IMR-90 (cell line): Measurements from ENCODE around the gene KATNA1. TPM values are rescaled to one million over a fixed set of nuclear protein-coding genes. Genes with fewer than 3 reads are reported as not detected.

Experiments used
- ATAC-seq: fragments of 200-7000 bp; cut with Tn5 transposase; 2 replicates; pipeline ENCODE4 v1.9.1; 2020; ENCODE audit warnings: low read depth, mild to moderate bottlenecking, moderate library complexity
- BruUV-seq: library from RNA; stranded (reverse); fragments of 400-500 nt; replicated peaks from 2 replicates; lab custom pipeline; 2021; lab: Mats Ljungman, UMichigan
- CTCF ChIA-PET: fragments of 300-600 bp; formaldehyde crosslinking; extraction: SDS; loops from one replicate; lab custom pipeline; 2021; ENCODE audit warnings: antibody characterized with exemption; lab: Yijun Ruan, JAX
- POLR2A ChIA-PET: fragments of 300-600 bp; sonication (Branson Sonifier 250); formaldehyde crosslinking; loops from one replicate; lab custom pipeline; 2022; ENCODE audit warnings: antibody characterized with exemption; ENCODE audit not compliant: unreplicated experiment; lab: Charles Lee
- DNase-seq: peaks from one replicate; pipeline ENCODE4 v3.0.0; 2013
- H2AFZ ChIP-seq: replicated peaks from 2 replicates; pipeline ENCODE3; 2013; ENCODE audit warnings: low read length, mild to moderate bottlenecking; ENCODE audit not compliant: poor library complexity
- H2AK5ac ChIP-seq: 2 replicates; pipeline ENCODE4 v1.6.1; 2013; ENCODE audit warnings: low read depth, low read length, inconsistent platforms
- H2AK9ac ChIP-seq: replicated peaks from 2 replicates; pipeline ENCODE3; 2013; ENCODE audit warnings: mild to moderate bottlenecking, low read depth, low read length, moderate library complexity; ENCODE audit not compliant: poor library complexity
- H2BK120ac ChIP-seq: 2 replicates; pipeline ENCODE4 v1.6.1; 2013; ENCODE audit warnings: low read depth, low read length, inconsistent platforms
- H2BK15ac ChIP-seq: 3 replicates; pipeline ENCODE4 v1.6.1; 2013; ENCODE audit warnings: low read depth, low read length, inconsistent platforms
- H2BK20ac ChIP-seq: 2 replicates; pipeline ENCODE4 v1.6.1; 2013; ENCODE audit warnings: low read depth, mild to moderate bottlenecking, inconsistent platforms, low read length, moderate library complexity
- H2BK5ac ChIP-seq: 2 replicates; pipeline ENCODE4 v1.6.1; 2013; ENCODE audit warnings: mild to moderate bottlenecking, low read depth, low read length, inconsistent platforms; ENCODE audit not compliant: poor library complexity, severe bottlenecking
- H3K14ac ChIP-seq: replicated peaks from 2 replicates; pipeline ENCODE4 v1.6.1; 2013; ENCODE audit warnings: low read depth, low read length, inconsistent platforms
- H3K18ac ChIP-seq: 2 replicates; pipeline ENCODE4 v1.6.1; 2013; ENCODE audit warnings: low read depth, low read length, control low read depth
- H3K23ac ChIP-seq: 2 replicates; pipeline ENCODE4 v1.6.1; 2013; ENCODE audit warnings: low read depth, low read length, inconsistent platforms
- H3K27ac ChIP-seq: 2 replicates; pipeline ENCODE4 v1.5.1; 2013; ENCODE audit warnings: mild to moderate bottlenecking, control low read depth, low read length; ENCODE audit not compliant: insufficient read depth
- H3K27me3 ChIP-seq: 2 replicates; pipeline ENCODE4 v1.6.1; 2013; ENCODE audit warnings: low read length; ENCODE audit not compliant: control insufficient read depth, insufficient read depth
- H3K36me3 ChIP-seq: 2 replicates; pipeline ENCODE4 v1.6.1; 2013; ENCODE audit warnings: low read length, mixed read lengths; ENCODE audit not compliant: control insufficient read depth, insufficient read depth
- H3K4ac ChIP-seq: 2 replicates; pipeline ENCODE4 v1.6.1; 2013; ENCODE audit warnings: low read depth, low read length, inconsistent platforms
- H3K4me1 ChIP-seq: 2 replicates; pipeline ENCODE4 v1.6.1; 2013; ENCODE audit warnings: low read length, mixed read lengths; ENCODE audit not compliant: control insufficient read depth, insufficient read depth
- H3K4me2 ChIP-seq: 2 replicates; pipeline ENCODE4 v1.6.1; 2013; ENCODE audit warnings: low read depth, mild to moderate bottlenecking, control low read depth, low read length, moderate library complexity
- H3K4me3 ChIP-seq: 2 replicates; pipeline ENCODE4 v1.5.1; 2013; ENCODE audit warnings: low read depth, mild to moderate bottlenecking, control low read depth, low read length, moderate library complexity; ENCODE audit not compliant: insufficient read depth
- H3K56ac ChIP-seq: 2 replicates; pipeline ENCODE4 v1.6.1; 2013; ENCODE audit warnings: low read length, inconsistent platforms; ENCODE audit not compliant: insufficient read depth; ENCODE audit errors: extremely low read depth
- H3K79me1 ChIP-seq, 2 experiments: 2 replicates each; pipeline ENCODE4 v1.6.1; 2013; ENCODE audit warnings: low read length in 2 of 2, inconsistent platforms in 1 of 2, low read depth in 1 of 2
- H3K9ac ChIP-seq: 2 replicates; pipeline ENCODE4 v1.6.1; 2013; ENCODE audit warnings: low read depth, low read length, control low read depth
- H3K9me1 ChIP-seq: 2 replicates; pipeline ENCODE4 v1.6.1; 2013; ENCODE audit warnings: low read length, inconsistent platforms; ENCODE audit not compliant: insufficient read depth
- H3K9me3 ChIP-seq: 2 replicates; pipeline ENCODE4 v1.6.1; 2013; ENCODE audit warnings: low read length; ENCODE audit not compliant: control insufficient read depth, insufficient read depth
- H4K20me1 ChIP-seq: 2 replicates; pipeline ENCODE4 v1.6.1; 2013; ENCODE audit warnings: low read length, inconsistent platforms; ENCODE audit not compliant: insufficient read depth
- H4K5ac ChIP-seq: 2 replicates; pipeline ENCODE4 v1.6.1; 2013; ENCODE audit warnings: mild to moderate bottlenecking, low read depth, low read length, control low read depth
- H4K8ac ChIP-seq, 2 experiments: 2 replicates each; pipeline ENCODE4 v1.6.1; 2013; ENCODE audit warnings: low read depth in 2 of 2, low read length in 2 of 2, control low read depth in 1 of 2, inconsistent platforms in 1 of 2
- H4K91ac ChIP-seq: 2 replicates; pipeline ENCODE4 v1.6.1; 2013; ENCODE audit warnings: low read depth, low read length, inconsistent platforms; ENCODE audit not compliant: insufficient read depth
- CEBPB ChIP-seq: IDR thresholded peaks from 2 replicates; pipeline ENCODE4 v1.6.1; 2012; ENCODE audit warnings: low read depth, low read length, improper control_type of control experiment
- CHD1 ChIP-seq: IDR thresholded peaks from 2 replicates; pipeline ENCODE4 v1.6.1; 2012; ENCODE audit warnings: low read depth, low read length, improper control_type of control experiment
- CTCF ChIP-seq: conservative IDR thresholded peaks from 2 replicates; pipeline ENCODE4 v1.5.1; 2012; ENCODE audit warnings: mild to moderate bottlenecking, low read depth, low read length, improper control_type of control experiment
- FOS ChIP-seq: fragments of 150-350 bp; IDR thresholded peaks from 2 replicates; pipeline ENCODE4 v1.6.1; 2016; ENCODE audit warnings: low read depth, low read length
- MAFK ChIP-seq: IDR thresholded peaks from 2 replicates; pipeline ENCODE4 v1.6.1; 2012; ENCODE audit warnings: low read depth, low read length, improper control_type of control experiment
- MAZ ChIP-seq: IDR thresholded peaks from 2 replicates; pipeline ENCODE4 v1.6.1; 2012; ENCODE audit warnings: low read depth, mild to moderate bottlenecking, low read length, improper control_type of control experiment, moderate library complexity, borderline replicate concordance
- MXI1 ChIP-seq: IDR thresholded peaks from 2 replicates; pipeline ENCODE4 v1.6.1; 2012; ENCODE audit warnings: low read depth, mild to moderate bottlenecking, low read length, moderate library complexity, borderline replicate concordance
- NFE2L2 ChIP-seq: fragments of 150-350 bp; IDR thresholded peaks from 2 replicates; pipeline ENCODE4 v1.6.1; 2016; ENCODE audit warnings: low read depth, mild to moderate bottlenecking, low read length
- POLR2A ChIP-seq: IDR thresholded peaks from 2 replicates; pipeline ENCODE4 v1.6.1; 2012; ENCODE audit warnings: mild to moderate bottlenecking, low read depth, low read length
- RCOR1 ChIP-seq: IDR thresholded peaks from 2 replicates; pipeline ENCODE4 v1.6.1; 2012; ENCODE audit warnings: mild to moderate bottlenecking, low read length, improper control_type of control experiment; ENCODE audit not compliant: insufficient replicate concordance
- RFX5 ChIP-seq: IDR thresholded peaks from 2 replicates; pipeline ENCODE4 v1.8.0; 2012; ENCODE audit warnings: low read depth, mild to moderate bottlenecking, low read length, moderate library complexity
- SMC3 ChIP-seq: fragments of 150-350 bp; IDR thresholded peaks from 2 replicates; pipeline ENCODE4 v1.6.1; 2016; ENCODE audit warnings: low read depth, mild to moderate bottlenecking, antibody characterized with exemption, low read length, moderate library complexity
- WGBS, 2 experiments: methylation state at CpG; one replicate each; pipeline versions ENCODE4 v1.1.5 to v1.1.7; 2013; ENCODE audit warnings: missing lambda C conversion rate in 2 of 2; ENCODE audit not compliant: insufficient read length in 1 of 2; ENCODE audit errors: extremely low coverage in 2 of 2; 5-methylcytosine and 5-hydroxymethylcytosine counted together
- dilution Hi-C: fragments of 300-500 bp; cut with HindIII; formaldehyde crosslinking; loops from one replicate; pipeline ENCODE4 v1.14.3; 2018; ENCODE audit warnings: low sequenced_read_pairs; ENCODE audit not compliant: unreplicated experiment
- in situ Hi-C: fragments of 300-500 bp; cut with MboI; formaldehyde crosslinking; loops from 3 replicates; pipeline ENCODE4 v1.14.3; 2019; ENCODE audit warnings: low sequenced_read_pairs, inconsistent platforms, mixed read lengths
- intact Hi-C: fragments of 100-400 bp; cut with micrococcal nuclease; formaldehyde crosslinking; loops from 2 replicates; pipeline ENCODE4 v1.10.0; 2022
- polyA plus RNA-seq, 3 experiments: library from polyadenylated mRNA; depleted of rRNA; stranded (reverse); fragments of >200 nt; gene quantifications; 2 replicates each; pipeline ENCODE4 v1.2.3, GENCODE V29; 2012; ENCODE audit warnings: low replicate concordance in 1 of 3
- total RNA-seq: library from RNA; depleted of rRNA; stranded (reverse); fragments of >200 nt; gene quantifications from 2 replicates; pipeline ENCODE4 v1.2.3, GENCODE V29; 2012
- TF ChIP-seq, protein P1 (sequence below): fragments of 150-350 bp; IDR thresholded peaks from 2 replicates; pipeline ENCODE4 v1.6.1; 2017; ENCODE audit warnings: mild to moderate bottlenecking, antibody characterized with exemption, low read length, low read depth
- TF ChIP-seq, protein P2 (sequence below): fragments of 150-350 bp; IDR thresholded peaks from 2 replicates; pipeline ENCODE4 v1.6.1; 2016; ENCODE audit warnings: low read depth, mild to moderate bottlenecking, low read length, moderate library complexity, borderline replicate concordance

Gene KATNA1
- total and polyA plus RNA-seq, 2 of the 4 experiments (the other 2 are of a cell fraction), result 15.3 to 24.6 TPM

- H4K20me1 ChIP-seq, result peaks cover 25% of the 10 kb centered on the region
- no peak overlapping the region for H3K4me2 ChIP-seq
- H3K9ac ChIP-seq, result no peak overlapping the region
- no peak overlapping the region for H3K23ac ChIP-seq
- no peak overlapping the region for H2BK5ac ChIP-seq
- ChIA-PET POLR2A (no interaction called here), CTCF (no interaction called here)
- DNase-seq, result no peak
- H3K56ac ChIP-seq, result no peak overlapping the region
- no peak overlapping the region for H3K18ac ChIP-seq
- WGBS, 2 experiments, result 93% methylated on average over 3 of the region's 4 CpGs; no CpG with 5 or more reads in 1 of the 2 experiments
- H3K4me1 ChIP-seq, result 0 out of 2 replicates have a peak, but pooled peaks cover 3% of the 10 kb centered on the region
- H2BK20ac ChIP-seq, result no peak overlapping the region
- intact Hi-C loops (no loop called here), dilution Hi-C loops (no loop called here), in situ Hi-C loops (no loop called here)
- peaks cover 23% of the 10 kb centered on the region for H3K36me3 ChIP-seq
- H2BK120ac ChIP-seq, result no peak overlapping the region
- no peak overlapping the region for H3K27ac ChIP-seq
- H4K8ac ChIP-seq, result no peak overlapping the region
- H3K9me3 ChIP-seq, result no peaks in the 10 kb centered on the region
- TSS peak; percentile 78 for BruUV-seq
- H3K27me3 ChIP-seq, result no peaks in the 10 kb centered on the region
- TF ChIP-seq RCOR1, result no peak
- TF ChIP-seq, protein P1, sequence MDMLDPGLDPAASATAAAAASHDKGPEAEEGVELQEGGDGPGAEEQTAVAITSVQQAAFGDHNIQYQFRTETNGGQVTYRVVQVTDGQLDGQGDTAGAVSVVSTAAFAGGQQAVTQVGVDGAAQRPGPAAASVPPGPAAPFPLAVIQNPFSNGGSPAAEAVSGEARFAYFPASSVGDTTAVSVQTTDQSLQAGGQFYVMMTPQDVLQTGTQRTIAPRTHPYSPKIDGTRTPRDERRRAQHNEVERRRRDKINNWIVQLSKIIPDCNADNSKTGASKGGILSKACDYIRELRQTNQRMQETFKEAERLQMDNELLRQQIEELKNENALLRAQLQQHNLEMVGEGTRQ, result no peak
- no peak for TF ChIP-seq MAFK
- TF ChIP-seq RFX5, result no peak
- TF ChIP-seq SMC3, result no peak
- TF ChIP-seq MAZ, result no peak
- no peak for TF ChIP-seq CEBPB
- TF ChIP-seq CTCF, result no peak
- TF ChIP-seq FOS, result no peak
- no peak for TF ChIP-seq CHD1
- TF ChIP-seq MXI1, result no peak
- no peak for TF ChIP-seq POLR2A
- TF ChIP-seq, protein P2, sequence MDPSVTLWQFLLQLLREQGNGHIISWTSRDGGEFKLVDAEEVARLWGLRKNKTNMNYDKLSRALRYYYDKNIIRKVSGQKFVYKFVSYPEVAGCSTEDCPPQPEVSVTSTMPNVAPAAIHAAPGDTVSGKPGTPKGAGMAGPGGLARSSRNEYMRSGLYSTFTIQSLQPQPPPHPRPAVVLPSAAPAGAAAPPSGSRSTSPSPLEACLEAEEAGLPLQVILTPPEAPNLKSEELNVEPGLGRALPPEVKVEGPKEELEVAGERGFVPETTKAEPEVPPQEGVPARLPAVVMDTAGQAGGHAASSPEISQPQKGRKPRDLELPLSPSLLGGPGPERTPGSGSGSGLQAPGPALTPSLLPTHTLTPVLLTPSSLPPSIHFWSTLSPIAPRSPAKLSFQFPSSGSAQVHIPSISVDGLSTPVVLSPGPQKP, result no peak
- TF ChIP-seq NFE2L2, result no peak
- peaks cover 7% of the 10 kb centered on the region for H3K9me1 ChIP-seq
- no peak overlapping the region for H2AK9ac ChIP-seq
- no peak overlapping the region for H2AK5ac ChIP-seq
- no peak overlapping the region for H3K4me3 ChIP-seq
- H4K5ac ChIP-seq, result no peak overlapping the region
- no peak overlapping the region for H2AFZ ChIP-seq
- H3K79me1 ChIP-seq, result peaks cover 16 to 41% of the 10 kb centered on the region in 2 experiments
- H3K4ac ChIP-seq, result no peak overlapping the region
- no peak overlapping the region for H4K91ac ChIP-seq
- no peak overlapping the region for H2BK15ac ChIP-seq
- peak; percentile 38; the same call in 1 of the 2 replicates for ATAC-seq
- no peak overlapping the region for H3K14ac ChIP-seq
These were observed 34.8 kb upstream of the KATNA1 start for GRCh38 chr6:149683256-149683859.
